HG02870 (cell line): ENCODE data around the gene RETREG3.
"Not testable (repeated sequence)": the region's sequence is repeated elsewhere in the genome, so short reads cannot be mapped to it uniquely, and the experiment has no call there.

Experiments used
- ATAC-seq: cut with Tn5 transposase; IDR thresholded peaks from one replicate; pipeline ENCODE4 v1.9.1; 2021; ENCODE audit warnings: mild to moderate bottlenecking, moderate library complexity; ENCODE audit not compliant: unreplicated experiment

Gene RETREG3

DNA sequence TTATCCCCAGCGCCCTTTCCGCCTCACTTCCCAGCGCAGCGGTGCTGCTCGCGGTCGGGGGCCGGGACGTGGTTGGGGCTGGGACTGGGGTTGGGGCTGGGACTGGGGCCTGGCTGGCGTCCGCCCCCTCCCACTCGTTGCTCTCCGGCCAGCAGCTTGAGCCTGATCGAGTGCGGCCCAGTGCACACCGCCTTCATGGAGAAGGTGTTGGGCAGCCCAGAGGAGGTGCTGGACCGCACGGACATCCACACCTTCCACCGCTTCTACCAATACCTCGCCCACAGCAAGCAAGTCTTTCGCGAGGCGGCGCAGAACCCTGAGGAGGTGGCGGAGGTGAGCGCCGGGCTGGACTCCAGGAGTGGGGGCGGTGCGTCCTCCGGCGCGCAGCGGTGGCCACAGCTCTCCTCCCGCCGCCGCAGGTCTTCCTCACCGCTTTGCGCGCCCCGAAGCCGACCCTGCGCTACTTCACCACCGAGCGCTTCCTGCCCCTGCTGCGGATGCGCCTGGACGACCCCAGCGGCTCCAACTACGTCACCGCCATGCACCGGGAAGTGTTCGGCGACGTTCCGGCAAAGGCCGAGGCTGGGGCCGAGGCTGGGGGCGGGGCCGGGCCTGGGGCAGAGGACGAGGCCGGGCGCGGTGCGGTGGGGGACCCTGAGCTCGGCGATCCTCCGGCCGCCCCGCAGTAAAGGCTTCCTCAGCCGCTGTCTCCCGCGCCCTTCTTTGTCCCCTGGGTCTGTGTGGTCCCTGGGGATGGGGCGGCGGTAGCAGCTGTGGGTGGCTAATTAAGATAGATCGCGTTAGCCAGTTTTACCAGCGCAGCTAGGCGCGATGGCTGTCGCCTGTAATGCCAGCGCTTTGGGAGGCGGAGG lies 54.7 kb downstream of the RETREG3 start:
- peak; percentile 59 for ATAC-seq

- ATAC-seq = no peak
These were observed 55.3 kb downstream of the RETREG3 start for GRCh38 chr17:42553866-42554249.

- no peak for ATAC-seq
These were observed 55.9 kb downstream of the RETREG3 start for GRCh38 chr17:42553161-42553818.

GRCh38 chr17:42552736-42553135 lies 56.4 kb downstream of the RETREG3 start, which contains the start of gene HSD17B1:
Gene HSD17B1 (plus strand): TSS chr17:42552923. CDS start chr17:42552934, 11 bp downstream.
- not testable (repeated sequence) for ATAC-seq

DNA sequence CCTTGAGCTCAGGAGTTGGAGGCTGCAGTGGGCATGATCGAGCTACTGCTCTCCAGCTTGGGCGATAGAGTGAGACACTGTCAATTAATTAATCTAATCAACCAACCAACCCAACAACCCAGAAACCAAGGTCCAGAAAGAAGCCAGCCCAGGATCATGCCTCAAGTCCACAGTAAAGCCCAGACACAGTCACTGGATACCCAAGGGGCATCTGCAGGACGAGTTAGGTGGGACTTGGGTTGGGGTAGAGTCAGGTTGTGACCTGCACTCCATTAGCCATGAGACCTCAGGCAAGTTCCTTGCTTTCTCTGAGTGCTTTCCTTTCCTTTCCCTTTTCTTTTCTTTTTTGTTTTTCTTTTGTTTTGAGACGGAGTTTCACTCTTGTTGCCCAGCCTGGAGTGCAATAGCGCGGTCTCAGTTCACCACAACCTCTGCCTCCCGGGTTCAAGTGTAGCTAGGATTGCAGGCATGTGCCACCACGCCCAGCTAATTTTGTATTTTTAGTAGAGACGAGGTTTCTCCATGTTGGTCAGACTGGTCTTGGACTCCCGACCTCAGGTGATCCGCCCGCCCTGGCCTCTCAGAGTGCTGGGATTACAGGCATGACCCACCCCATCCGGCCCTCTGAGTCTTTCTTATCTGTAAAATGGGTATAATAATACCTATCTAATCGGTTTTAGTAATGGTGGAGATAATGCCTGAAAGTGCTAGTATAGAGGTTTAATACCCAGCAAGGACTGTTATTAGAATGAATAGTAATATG lies 60.0 kb downstream of the RETREG3 start:
- ATAC-seq = no peak

DNA sequence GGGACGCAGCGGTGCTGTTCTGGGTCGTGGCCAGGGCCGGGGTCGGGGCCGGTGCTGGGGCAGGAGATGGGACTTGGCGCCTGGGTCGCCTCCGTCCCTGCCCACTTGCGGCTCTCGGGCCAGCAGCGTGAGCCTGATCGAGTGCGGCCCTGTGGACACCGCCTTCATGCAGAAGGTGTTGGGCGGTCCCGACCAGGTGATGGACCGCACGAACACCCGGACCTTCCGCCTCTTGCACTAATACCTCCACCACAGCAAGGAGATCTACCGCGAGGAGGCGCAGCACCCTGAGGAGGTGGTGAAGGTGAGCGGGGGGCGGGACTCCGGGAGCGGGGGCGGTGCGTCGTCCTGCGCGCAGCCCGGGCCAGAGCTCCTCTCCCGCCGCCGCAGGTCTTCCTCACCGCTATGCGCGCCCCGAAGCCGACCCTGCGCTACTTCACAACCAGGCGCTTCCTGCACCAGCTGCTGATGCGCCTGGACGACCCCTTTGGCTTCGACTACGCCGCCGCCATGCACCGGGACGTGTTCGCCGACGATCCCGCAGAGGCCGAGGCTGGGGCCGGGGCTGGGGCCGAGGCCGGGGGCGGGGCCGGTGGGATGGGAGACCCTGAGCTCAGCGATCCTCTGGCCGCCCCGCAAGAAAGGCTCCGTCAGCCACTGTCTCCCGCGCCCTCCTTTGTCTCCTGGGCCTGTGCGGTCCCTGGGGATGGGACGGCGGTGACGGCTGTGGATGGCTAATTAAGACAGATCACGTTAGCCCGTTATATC lies 60.9 kb downstream of the RETREG3 start:
- no peak for ATAC-seq

DNA sequence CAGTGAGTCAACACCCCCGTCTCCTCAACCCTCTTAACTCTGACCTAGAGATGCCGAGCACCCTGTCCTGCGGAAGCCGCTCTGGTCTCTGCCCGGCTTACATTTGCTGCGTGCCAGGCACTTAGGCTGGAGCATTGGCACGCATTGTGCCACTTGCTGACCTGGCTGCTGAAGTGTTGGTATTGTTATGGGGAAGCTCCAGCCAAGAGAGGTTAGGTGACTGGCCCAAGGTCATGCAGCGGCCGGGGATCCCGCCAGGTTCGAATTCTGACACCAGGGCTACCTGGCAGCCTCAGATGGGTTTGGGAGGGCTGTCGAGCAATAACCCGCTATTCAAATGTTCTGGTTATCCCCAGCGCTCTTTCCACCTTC lies 61.5 kb downstream of the RETREG3 start:
- ATAC-seq = no peak

GRCh38 chr17:42547001-42547461 lies 62.1 kb downstream of the RETREG3 start:
- no peak for ATAC-seq

- not testable (repeated sequence) for ATAC-seq
These were observed 63.2 kb downstream of the RETREG3 start for GRCh38 chr17:42545755-42546505.

DNA sequence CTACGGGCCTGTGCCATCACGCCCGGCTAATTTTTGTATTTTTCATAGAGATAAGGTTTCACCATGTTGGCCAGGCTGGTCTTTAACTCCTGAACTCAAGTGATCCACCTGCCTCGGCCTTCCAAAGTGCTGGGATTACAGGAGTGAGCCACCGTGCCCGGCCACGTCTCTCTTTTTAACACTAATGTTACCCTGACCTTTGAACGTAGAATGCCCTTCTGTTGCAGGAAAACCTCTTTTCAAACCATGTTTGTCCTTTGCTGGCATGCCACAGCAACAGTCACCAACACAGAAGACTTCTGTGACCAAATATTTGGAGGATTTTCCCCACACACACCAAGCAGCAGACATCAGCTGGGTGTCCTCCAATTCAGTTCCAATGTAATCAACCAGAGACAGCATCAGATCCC lies 64.3 kb downstream of the RETREG3 start:
- ATAC-seq = no peak

- ATAC-seq = no peak
These were observed 65.7 kb downstream of the RETREG3 start for GRCh38 chr17:42543190-42544079.

GRCh38 chr17:42541041-42541833 lies 67.9 kb downstream of the RETREG3 start:
- no peak for ATAC-seq

GRCh38 chr17:42540558-42540957 lies 68.6 kb downstream of the RETREG3 start:
- ATAC-seq = not testable (repeated sequence)

DNA sequence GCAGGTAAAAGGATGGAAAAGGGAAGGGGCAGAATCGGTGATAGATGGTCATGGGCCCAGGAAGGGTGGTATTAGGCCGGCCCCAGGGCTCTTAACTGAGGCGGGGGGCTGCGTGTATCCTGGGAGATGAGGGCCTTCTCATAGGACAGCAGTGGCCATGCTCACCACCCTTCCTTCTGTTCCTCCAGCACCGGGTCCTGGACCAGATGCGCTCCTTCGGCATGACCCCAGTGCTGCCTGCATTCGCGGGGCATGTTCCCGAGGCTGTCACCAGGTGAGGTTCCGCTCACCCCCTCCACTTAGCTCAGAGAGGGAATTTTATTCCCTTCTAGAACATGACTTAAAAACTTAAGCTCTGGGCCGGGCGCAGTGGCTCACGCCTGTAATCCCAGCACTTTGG lies 70.7 kb downstream of the RETREG3 start:
- no peak for ATAC-seq

DNA sequence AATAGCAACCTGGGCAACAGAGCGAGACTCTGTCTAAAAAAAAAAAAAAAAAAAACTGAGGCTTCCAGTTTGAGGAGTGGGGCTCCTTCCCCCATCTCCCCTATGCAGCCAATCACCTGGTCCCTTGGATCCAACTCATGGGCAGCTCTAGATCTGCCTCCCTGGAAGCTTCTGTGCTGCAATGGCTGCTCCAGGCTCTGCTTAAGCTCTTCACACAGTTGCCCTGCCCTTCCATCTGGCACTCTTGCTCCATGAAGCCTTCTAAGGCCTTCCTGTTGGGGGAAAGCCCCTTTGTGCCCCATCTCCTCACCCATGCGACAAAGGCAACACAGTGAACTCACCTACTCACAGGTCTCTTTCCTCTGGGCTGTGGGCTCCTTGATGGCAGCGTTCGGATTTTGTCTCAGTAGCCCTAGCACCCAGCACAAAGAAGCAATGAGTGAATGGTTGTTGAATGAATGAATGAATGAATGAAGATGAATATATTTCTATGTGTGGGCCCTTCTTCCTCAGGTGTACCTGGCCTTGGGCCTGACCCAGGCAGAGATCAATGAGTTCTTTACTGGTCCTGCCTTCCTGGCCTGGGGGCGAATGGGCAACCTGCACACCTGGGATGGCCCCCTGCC lies 71.2 kb downstream of the RETREG3 start:
- no peak for ATAC-seq

GRCh38 chr17:42537156-42537805 lies 71.9 kb downstream of the RETREG3 start:
- no peak for ATAC-seq
